GM18858 (cell line): ENCODE measurements around the gene WDR37.

ENCODE experiments used
- ATAC-seq: cut with Tn5 transposase; IDR thresholded peaks from one replicate; pipeline ENCODE4 v1.9.1; 2021; ENCODE audit not compliant: unreplicated experiment

WDR37 gene

GRCh38 chr10:1124796-1125195 lies 68.6 kb downstream of the WDR37 start:
- ATAC-seq = no peak

GRCh38 chr10:1126461-1126860 lies 70.3 kb downstream of the WDR37 start:
- no peak for ATAC-seq

- ATAC-seq = no peak
These were observed 71.4 kb downstream of the WDR37 start for GRCh38 chr10:1127629-1128028.

GRCh38 chr10:1128115-1128514 lies 71.9 kb downstream of the WDR37 start:
- no peak for ATAC-seq

- ATAC-seq = no peak
These were observed 72.5 kb downstream of the WDR37 start for GRCh38 chr10:1128649-1129048.

GRCh38 chr10:1130226-1130625 lies 74.0 kb downstream of the WDR37 start:
- no peak for ATAC-seq

GRCh38 chr10:1130995-1131790 lies 75.0 kb downstream of the WDR37 start:
- no peak for ATAC-seq

- no peak for ATAC-seq
These were observed 76.4 kb downstream of the WDR37 start for GRCh38 chr10:1132584-1132983.

GRCh38 chr10:1133495-1134045 lies 77.4 kb downstream of the WDR37 start:
- no peak for ATAC-seq

- no peak for ATAC-seq
These were observed 78.0 kb downstream of the WDR37 start for GRCh38 chr10:1134156-1134555.

GRCh38 chr10:1136268-1136667 lies 80.1 kb downstream of the WDR37 start:
- ATAC-seq = no peak

GRCh38 chr10:1137499-1138163 lies 81.4 kb downstream of the WDR37 start:
- no peak for ATAC-seq

GRCh38 chr10:1138529-1138928 lies 82.3 kb downstream of the WDR37 start:
- no peak for ATAC-seq

- no peak for ATAC-seq
These were observed 85.1 kb downstream of the WDR37 start for GRCh38 chr10:1141261-1141660.

GRCh38 chr10:1141701-1142100 lies 85.5 kb downstream of the WDR37 start:
- no peak for ATAC-seq

GRCh38 chr10:1142596-1142995 lies 86.4 kb downstream of the WDR37 start:
- no peak for ATAC-seq

GRCh38 chr10:1147810-1148209 lies 91.6 kb downstream of the WDR37 start:
- no peak for ATAC-seq

GRCh38 chr10:1148855-1149605 lies 92.8 kb downstream of the WDR37 start:
- ATAC-seq = no peak

- no peak for ATAC-seq
These were observed 93.8 kb downstream of the WDR37 start for GRCh38 chr10:1149793-1150637.

- ATAC-seq = no peak
These were observed 94.4 kb downstream of the WDR37 start for GRCh38 chr10:1150638-1150955.
